Airway epithelial cell (primary cell): ENCODE data around the gene USE1. TPM values are rescaled to one million over a fixed set of nuclear protein-coding genes. Genes with fewer than 3 reads are reported as not detected.

Source experiments
- total RNA-seq: library from RNA; depleted of rRNA; stranded (reverse); fragments of >200 nt; gene quantifications from 2 replicates; pipeline ENCODE4 v1.2.3, GENCODE V29; 2015

Gene USE1
- 13.2 and 13.3 TPM in 2 replicates for total RNA-seq

GRCh38 chr19:17215127-17215971 is at the start of gene USE1:
Gene USE1, plus strand, starts transcription at chr19:17215357. Its CDS starts 49 bp downstream, at chr19:17215406.

GRCh38 chr19:17226002-17226933 is 11.1 kb downstream of the USE1 start, which contains the start of gene OCEL1:
Gene OCEL1, plus strand, starts transcription at chr19:17226226. Its CDS starts 22 bp downstream, at chr19:17226248.

GRCh38 chr19:17245535-17245984 is 30.4 kb downstream of the USE1 start, which contains the start of gene NR2F6:
Gene NR2F6, minus strand, starts transcription at chr19:17245919. Its CDS starts 699 bp downstream, at chr19:17245220.

GRCh38 chr19:17264641-17264979 is 49.5 kb downstream of the USE1 start, which contains the start of gene USHBP1:
Gene USHBP1, minus strand, starts transcription at chr19:17264745. Its CDS starts 446 bp downstream, at chr19:17264299.

GRCh38 chr19:17266975-17267788 is 52.0 kb downstream of the USE1 start, which contains the start of gene BABAM1:
Gene BABAM1, plus strand, starts transcription at chr19:17267443. Its CDS starts 1,364 bp downstream, at chr19:17268807.

Other genes with a start within 250 kb of the USE1 start
- 0.74 and 1.3 TPM in 2 replicates for gene CPAMD8, start 188.5 kb upstream of the USE1 start, total RNA-seq
- gene HAUS8, start 139.9 kb upstream of the USE1 start, total RNA-seq: 10.5 TPM in 2 replicates
- 37.3 and 47.1 TPM in 2 replicates for gene MYO9B, start 139.6 kb upstream of the USE1 start, total RNA-seq
- gene OCEL1, start 10.9 kb downstream of the USE1 start, total RNA-seq: 1.2 and 5.9 TPM in 2 replicates
- 121 TPM in 2 replicates for gene NR2F6, start 30.6 kb downstream of the USE1 start, total RNA-seq
- gene USHBP1, start 49.4 kb downstream of the USE1 start, total RNA-seq: not detected in 2 replicates
- 69.9 and 76.7 TPM in 2 replicates for gene BABAM1, start 52.1 kb downstream of the USE1 start, total RNA-seq
- 0.85 and 2.2 TPM in 2 replicates for gene ANKLE1, start 66.5 kb downstream of the USE1 start, total RNA-seq
- 10.8 and 12.1 TPM in 2 replicates for gene ABHD8, start 88.1 kb downstream of the USE1 start, total RNA-seq
- gene MRPL34, start 90.5 kb downstream of the USE1 start, total RNA-seq: 62.1 and 159 TPM in 2 replicates
- gene DDA1, start 94.2 kb downstream of the USE1 start, total RNA-seq: 22.7 and 31.5 TPM in 2 replicates
- gene ANO8, start 119.5 kb downstream of the USE1 start, total RNA-seq: 6.9 TPM in 2 replicates
- gene GTPBP3, start 122.2 kb downstream of the USE1 start, total RNA-seq: 23.6 and 38.2 TPM in 2 replicates
- not detected in 2 replicates for gene PLVAP, start 162.0 kb downstream of the USE1 start, total RNA-seq
- gene CCDC194, start 178.8 kb downstream of the USE1 start, total RNA-seq: not detected in 2 replicates
- gene BST2, start 190.3 kb downstream of the USE1 start, total RNA-seq: not detected in 2 replicates
- gene MVB12A, start 204.7 kb downstream of the USE1 start, total RNA-seq: 67.1 and 78.6 TPM in 2 replicates
- 0.42 TPM in 1 of 2 replicates, not detected in the other for gene TMEM221, start 233.3 kb downstream of the USE1 start, total RNA-seq
- gene NXNL1, start 245.6 kb downstream of the USE1 start, total RNA-seq: not detected in 2 replicates